ENCODE data around the gene DPF3.

Gene DPF3

GRCh38 chr14:72839351-72839750 is 54.5 kb downstream of the DPF3 start:
- Histone ChIP-seq H3K18ac (ENCODE audit: low read length) (no peak overlapping the region), H3K4me1 (ENCODE audit: control insufficient read depth in 2 of 2, insufficient read depth in 1 of 2, low read depth in 1 of 2, low read length in 2 of 2) (no peaks in the 10 kb centered on the region), H3K23ac (ENCODE audit: low read depth, low read length, poor library complexity) (no peak overlapping the region), H2AFZ (ENCODE audit: low read length) (no peak overlapping the region), H3K36me3 (replicated peaks in 1 of 2; ENCODE audit: control insufficient read depth in 2 of 2, insufficient read depth in 2 of 2, low read length in 2 of 2) (no peaks in the 10 kb centered on the region), H3K79me1 (ENCODE audit: low read depth, low read length) (no peaks in the 10 kb centered on the region), H2BK5ac (ENCODE audit: low read length) (no peak overlapping the region), H3K4me2 (ENCODE audit: insufficient read depth, low read length, poor library complexity, severe bottlenecking) (no peak overlapping the region), H3K9ac (ENCODE audit: low read depth, low read length, poor library complexity) (no peak overlapping the region), H3K27me3 (ENCODE audit: control insufficient read depth in 3 of 3, insufficient read depth in 3 of 3, low read depth in 1 of 3, low read length in 3 of 3) (no peaks in the 10 kb centered on the region), H3K27ac (replicated peaks; ENCODE audit: low read length) (no peak overlapping the region), H2AK5ac (ENCODE audit: low read depth, low read length) (peak overlapping the region; percentile 33), H2BK15ac (ENCODE audit: low read length) (no peak overlapping the region), H3K4me3 (ENCODE audit: low read length in 2 of 2) (no peak overlapping the region), H3K14ac (ENCODE audit: low read length) (no peak overlapping the region), H4K91ac (ENCODE audit: low read depth, low read length, poor library complexity) (no peak overlapping the region), H3K9me3 (replicated peaks in 1 of 2; ENCODE audit: control insufficient read depth in 2 of 2, insufficient read depth in 1 of 2, low read depth in 1 of 2, low read length in 2 of 2) (no peaks in the 10 kb centered on the region), H2BK120ac (ENCODE audit: low read depth, low read length) (no peak overlapping the region), H2BK12ac (ENCODE audit: low read length) (no peak overlapping the region), H4K8ac (ENCODE audit: low read depth, low read length) (no peak overlapping the region), H3K4ac (ENCODE audit: low read length) (no peak overlapping the region)
- WGBS, 2 donors (ENCODE audit: extremely low coverage in 2 of 2, insufficient read length in 2 of 2, insufficient replicate concordance in 1 of 2), result no CpG with 5 or more reads among the region's 12 CpGs
- DNase-seq (ENCODE audit: low spot score), result no peak

DNA sequence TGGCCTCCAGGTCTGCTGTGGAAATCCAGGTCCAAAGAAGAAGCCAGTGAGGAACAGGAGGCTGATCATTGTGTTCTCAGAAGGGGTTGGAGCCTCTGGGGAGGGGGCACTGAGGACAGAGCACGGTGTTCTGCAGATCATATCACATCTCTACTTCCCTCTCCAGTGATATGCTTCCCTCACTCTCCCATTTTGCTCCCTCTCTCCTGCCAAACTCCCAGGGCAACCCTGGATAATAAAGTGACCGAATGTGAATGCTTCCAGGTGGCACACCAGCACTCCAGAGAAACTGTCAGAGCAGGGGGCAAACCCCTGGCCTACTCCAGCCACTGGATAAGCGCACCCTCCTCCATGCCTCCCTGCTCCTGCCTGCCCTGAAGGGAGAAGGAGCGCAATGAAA is 57.8 kb downstream of the DPF3 start:
- Histone ChIP-seq H2BK12ac (ENCODE audit: low read length) (no peak overlapping the region), H2BK15ac (ENCODE audit: low read length) (no peak overlapping the region), H2BK5ac (ENCODE audit: low read length) (no peak overlapping the region), H3K27ac (replicated peaks; ENCODE audit: low read length) (no peak overlapping the region), H3K9ac (ENCODE audit: low read depth, low read length, poor library complexity) (no peak overlapping the region), H4K91ac (ENCODE audit: low read depth, low read length, poor library complexity) (no peak overlapping the region), H3K4ac (ENCODE audit: low read length) (no peak overlapping the region), H4K8ac (ENCODE audit: low read depth, low read length) (no peak overlapping the region), H3K27me3 (ENCODE audit: control insufficient read depth in 3 of 3, insufficient read depth in 3 of 3, low read depth in 1 of 3, low read length in 3 of 3) (no peaks in the 10 kb centered on the region), H3K36me3 (replicated peaks in 1 of 2; ENCODE audit: control insufficient read depth in 2 of 2, insufficient read depth in 2 of 2, low read length in 2 of 2) (no peaks in the 10 kb centered on the region), H3K4me3 (ENCODE audit: low read length in 2 of 2) (no peak overlapping the region), H2BK120ac (ENCODE audit: low read depth, low read length) (no peak overlapping the region), H3K14ac (ENCODE audit: low read length) (no peak overlapping the region), H3K9me3 (replicated peaks in 1 of 2; ENCODE audit: control insufficient read depth in 2 of 2, insufficient read depth in 1 of 2, low read depth in 1 of 2, low read length in 2 of 2) (no peaks in the 10 kb centered on the region), H2AK5ac (ENCODE audit: low read depth, low read length) (no peak overlapping the region), H3K18ac (ENCODE audit: low read length) (peak overlapping the region; percentile 59), H3K4me2 (ENCODE audit: insufficient read depth, low read length, poor library complexity, severe bottlenecking) (no peak overlapping the region), H3K79me1 (ENCODE audit: low read depth, low read length) (no peaks in the 10 kb centered on the region), H3K23ac (ENCODE audit: low read depth, low read length, poor library complexity) (no peak overlapping the region), H3K4me1 (ENCODE audit: control insufficient read depth in 2 of 2, insufficient read depth in 1 of 2, low read depth in 1 of 2, low read length in 2 of 2) (no peaks in the 10 kb centered on the region), H2AFZ (ENCODE audit: low read length) (no peak overlapping the region)
- WGBS, 2 donors (ENCODE audit: extremely low coverage in 2 of 2, insufficient read length in 2 of 2, insufficient replicate concordance in 1 of 2), result no CpG with 5 or more reads among the region's 4 CpGs
- DNase-seq (ENCODE audit: low spot score), result no peak

DNA sequence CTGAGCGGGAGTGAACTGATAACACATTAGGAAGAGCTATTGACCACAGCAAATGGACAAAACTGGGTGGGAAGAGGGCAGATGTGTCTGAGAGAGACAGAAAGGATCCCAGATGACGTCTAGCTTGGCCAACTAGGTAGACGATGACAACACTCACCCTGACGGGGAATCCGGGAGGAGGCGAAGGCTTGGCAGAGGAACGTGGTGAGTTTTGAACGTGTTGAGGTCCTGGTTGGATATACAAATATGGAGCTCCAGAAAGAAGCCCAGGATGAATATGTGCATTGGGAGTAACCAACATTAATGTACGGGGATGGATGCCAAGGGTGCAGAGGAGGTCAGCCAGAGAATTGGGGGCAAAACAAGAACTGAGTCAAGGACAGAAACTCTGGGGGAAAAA is 60.7 kb downstream of the DPF3 start:
- Histone ChIP-seq H3K36me3 (replicated peaks in 1 of 2; ENCODE audit: control insufficient read depth in 2 of 2, insufficient read depth in 2 of 2, low read length in 2 of 2) (no peaks in the 10 kb centered on the region), H3K79me1 (ENCODE audit: low read depth, low read length) (no peaks in the 10 kb centered on the region), H3K9ac (ENCODE audit: low read depth, low read length, poor library complexity) (no peak overlapping the region), H2BK15ac (ENCODE audit: low read length) (no peak overlapping the region), H4K91ac (ENCODE audit: low read depth, low read length, poor library complexity) (no peak overlapping the region), H2AK5ac (ENCODE audit: low read depth, low read length) (no peak overlapping the region), H3K4me3 (ENCODE audit: low read length in 2 of 2) (no peak overlapping the region), H4K8ac (ENCODE audit: low read depth, low read length) (no peak overlapping the region), H3K14ac (ENCODE audit: low read length) (no peak overlapping the region), H2BK12ac (ENCODE audit: low read length) (no peak overlapping the region), H3K27me3 (ENCODE audit: control insufficient read depth in 3 of 3, insufficient read depth in 3 of 3, low read depth in 1 of 3, low read length in 3 of 3) (no peaks in the 10 kb centered on the region), H3K4me2 (ENCODE audit: insufficient read depth, low read length, poor library complexity, severe bottlenecking) (no peak overlapping the region), H3K4ac (ENCODE audit: low read length) (no peak overlapping the region), H3K27ac (replicated peaks; ENCODE audit: low read length) (no peak overlapping the region), H3K4me1 (ENCODE audit: control insufficient read depth in 2 of 2, insufficient read depth in 1 of 2, low read depth in 1 of 2, low read length in 2 of 2) (peaks cover 0 to 3% of the 10 kb centered on the region in 2 donors), H2BK120ac (ENCODE audit: low read depth, low read length) (no peak overlapping the region), H3K9me3 (replicated peaks in 1 of 2; ENCODE audit: control insufficient read depth in 2 of 2, insufficient read depth in 1 of 2, low read depth in 1 of 2, low read length in 2 of 2) (no peaks in the 10 kb centered on the region), H2BK5ac (ENCODE audit: low read length) (no peak overlapping the region), H3K18ac (ENCODE audit: low read length) (no peak overlapping the region), H3K23ac (ENCODE audit: low read depth, low read length, poor library complexity) (no peak overlapping the region), H2AFZ (ENCODE audit: low read length) (no peak overlapping the region)
- WGBS, 2 donors (ENCODE audit: extremely low coverage in 2 of 2, insufficient read length in 2 of 2, insufficient replicate concordance in 1 of 2), result no CpG with 5 or more reads among the region's 9 CpGs
- no peak for DNase-seq (ENCODE audit: low spot score)

- H3K36me3 ChIP-seq (replicated peaks in 1 of 2; ENCODE audit: control insufficient read depth in 2 of 2, insufficient read depth in 2 of 2, low read length in 2 of 2), result no peaks in the 10 kb centered on the region
- H4K91ac ChIP-seq (ENCODE audit: low read depth, low read length, poor library complexity), result no peak overlapping the region
- H3K27me3 ChIP-seq (ENCODE audit: control insufficient read depth in 3 of 3, insufficient read depth in 3 of 3, low read depth in 1 of 3, low read length in 3 of 3), result no peaks in the 10 kb centered on the region
- no peak overlapping the region for H3K4me3 ChIP-seq (ENCODE audit: low read length in 2 of 2)
- H3K27ac ChIP-seq (replicated peaks; ENCODE audit: low read length), result no peak overlapping the region
- H3K4me1 ChIP-seq (ENCODE audit: control insufficient read depth in 2 of 2, insufficient read depth in 1 of 2, low read depth in 1 of 2, low read length in 2 of 2), result peaks cover 0 to 3% of the 10 kb centered on the region in 2 donors
- H2BK12ac ChIP-seq (ENCODE audit: low read length), result no peak overlapping the region
- H3K18ac ChIP-seq (ENCODE audit: low read length), result no peak overlapping the region
- no peak overlapping the region for H3K14ac ChIP-seq (ENCODE audit: low read length)
- H2BK5ac ChIP-seq (ENCODE audit: low read length), result no peak overlapping the region
- no peaks in the 10 kb centered on the region for H3K79me1 ChIP-seq (ENCODE audit: low read depth, low read length)
- WGBS, 2 donors (ENCODE audit: extremely low coverage in 2 of 2, insufficient read length in 2 of 2, insufficient replicate concordance in 1 of 2), result no CpG with 5 or more reads among the region's 16 CpGs
- H2BK15ac ChIP-seq (ENCODE audit: low read length), result no peak overlapping the region
- no peaks in the 10 kb centered on the region for H3K9me3 ChIP-seq (replicated peaks in 1 of 2; ENCODE audit: control insufficient read depth in 2 of 2, insufficient read depth in 1 of 2, low read depth in 1 of 2, low read length in 2 of 2)
- H2AFZ ChIP-seq (ENCODE audit: low read length), result peak overlapping the region; percentile 69
- DNase-seq (ENCODE audit: low spot score), result peak; percentile 9
- H2BK120ac ChIP-seq (ENCODE audit: low read depth, low read length), result no peak overlapping the region
- H3K23ac ChIP-seq (ENCODE audit: low read depth, low read length, poor library complexity), result no peak overlapping the region
- no peak overlapping the region for H3K4ac ChIP-seq (ENCODE audit: low read length)
- H3K9ac ChIP-seq (ENCODE audit: low read depth, low read length, poor library complexity), result no peak overlapping the region
- H2AK5ac ChIP-seq (ENCODE audit: low read depth, low read length), result no peak overlapping the region
- H4K8ac ChIP-seq (ENCODE audit: low read depth, low read length), result no peak overlapping the region
- peak overlapping the region; percentile 27 for H3K4me2 ChIP-seq (ENCODE audit: insufficient read depth, low read length, poor library complexity, severe bottlenecking)
Measured at GRCh38 chr14:72830786-72831594, 62.9 kb downstream of the DPF3 start.

Measured in neuronal stem cell (in vitro differentiated cells).